ENCODE results near the gene TEAD3. TPM values are rescaled to one million over a fixed set of nuclear protein-coding genes. Genes with fewer than 3 reads are reported as not detected.

The TEAD3 gene
- total RNA-seq, 1 experiment from 2014 or later = 27.0 TPM

DNA sequence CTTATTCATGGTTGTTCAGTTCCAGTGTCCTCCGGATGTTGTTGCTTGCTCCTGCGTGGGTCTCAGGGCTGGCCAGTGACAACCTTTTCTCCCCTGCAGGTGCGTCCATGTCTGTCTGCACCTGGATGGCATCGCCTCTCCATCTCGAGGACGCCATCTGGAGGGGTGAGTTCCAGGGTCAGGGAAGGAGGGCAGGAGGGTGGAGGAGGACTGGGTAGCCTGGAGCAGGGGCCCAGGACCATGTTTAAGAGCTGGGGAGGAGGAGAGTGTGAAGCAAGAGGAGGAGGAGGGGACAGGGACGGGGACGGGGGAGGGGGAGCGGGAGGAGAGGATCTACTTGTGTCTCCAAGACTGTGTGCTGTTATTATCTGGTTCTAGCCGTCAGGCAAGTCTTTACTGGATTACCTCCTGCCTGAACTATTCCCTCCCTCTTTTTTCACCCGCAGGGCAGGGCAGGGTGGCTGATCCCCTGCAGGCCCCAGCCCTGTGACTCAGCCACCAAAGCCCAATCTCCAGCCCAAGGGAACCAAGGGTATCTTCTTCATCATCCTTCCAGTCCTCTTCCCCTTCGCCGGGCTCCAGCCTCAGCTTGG, 48.0 kb upstream of the TEAD3 start:
- Histone ChIP-seq H2BK15ac (ENCODE audit: low read depth, low read length) (no peak overlapping the region), H3K27me3 (ENCODE audit: insufficient read depth, low read length) (no peaks in the 10 kb centered on the region), H3K18ac (ENCODE audit: insufficient read length, low read depth, low read length) (peak overlapping the region; percentile 29), H3K27ac (ENCODE audit: insufficient read length, low read depth, low read length) (no peak overlapping the region), H2BK120ac (ENCODE audit: low read depth, low read length, poor library complexity, severe bottlenecking) (no peak overlapping the region), H3K23ac (ENCODE audit: insufficient read length, low read depth, low read length) (no peak overlapping the region), H3T11ph (ENCODE audit: low read length) (no peak overlapping the region), H3K79me1 (ENCODE audit: insufficient read depth, low read depth, low read length, poor library complexity, severe bottlenecking) (no peaks in the 10 kb centered on the region), H2AFZ (ENCODE audit: low read length) (no peak overlapping the region), H4K8ac (replicated peaks; ENCODE audit: insufficient read length, low read depth, low read length) (no peak overlapping the region), H3K9ac (ENCODE audit: extremely low read depth, insufficient read length, low read length) (no peak overlapping the region), H4K20me1 (ENCODE audit: control insufficient read depth, insufficient read depth, insufficient read length) (no peaks in the 10 kb centered on the region), H3K23me2 (ENCODE audit: insufficient read length, low read depth, low read length, poor library complexity, severe bottlenecking) (peaks cover 3% of the 10 kb centered on the region), H3K9me3 (ENCODE audit: control insufficient read depth, low read depth, low read length) (no peaks in the 10 kb centered on the region), H3K4me1 (ENCODE audit: insufficient read depth, low read length) (no peaks in the 10 kb centered on the region; the same call in 1 of the 2 replicates), H2BK12ac (ENCODE audit: insufficient read length, low read depth, low read length) (no peak overlapping the region), H4K5ac (ENCODE audit: insufficient read length, low read depth, low read length) (no peak overlapping the region), H3K56ac (ENCODE audit: insufficient read length, low read depth, low read length) (no peak overlapping the region), H4K91ac (ENCODE audit: insufficient read length, low read depth, low read length) (no peak overlapping the region), H2BK20ac (ENCODE audit: low read depth, low read length, poor library complexity, severe bottlenecking) (no peak overlapping the region), H3K4ac (ENCODE audit: low read depth, low read length) (no peak overlapping the region), H2AK5ac (ENCODE audit: insufficient read length, low read length) (no peak overlapping the region), H3K4me2 (ENCODE audit: insufficient read depth, insufficient read length, low read length) (no peak overlapping the region), H3K14ac (ENCODE audit: insufficient read depth, low read length) (no peak overlapping the region), H3K79me2 (ENCODE audit: insufficient read depth, low read length) (no peaks in the 10 kb centered on the region), H2BK5ac (ENCODE audit: insufficient read length, low read length) (no peak overlapping the region)
- DNase-seq = peak; percentile 51
- H3K27ac Mint-ChIP-seq = peak overlapping the region in 1 of 3 experiments; percentile 58; a peak in 2 of 7 replicates
- peaks cover 0 to under 1% of the 10 kb centered on the region in 2 experiments; a peak in 2 of 5 replicates for H3K9me3 Mint-ChIP-seq
- peaks cover 19 to 27% of the 10 kb centered on the region in 2 experiments for H3K4me1 Mint-ChIP-seq
- no peak overlapping the region; a peak in 1 of 5 replicates for H3K4me3 Mint-ChIP-seq
- WGBS (ENCODE audit: extremely low coverage, insufficient read length, low lambda C conversion rate) = no CpG with 5 or more reads among the region's 13 CpGs
- H3K27me3 Mint-ChIP-seq (ENCODE audit: low read depth) = no peaks in the 10 kb centered on the region; the same call in none of the 2 replicates
- TF ChIP-seq, protein P1, sequence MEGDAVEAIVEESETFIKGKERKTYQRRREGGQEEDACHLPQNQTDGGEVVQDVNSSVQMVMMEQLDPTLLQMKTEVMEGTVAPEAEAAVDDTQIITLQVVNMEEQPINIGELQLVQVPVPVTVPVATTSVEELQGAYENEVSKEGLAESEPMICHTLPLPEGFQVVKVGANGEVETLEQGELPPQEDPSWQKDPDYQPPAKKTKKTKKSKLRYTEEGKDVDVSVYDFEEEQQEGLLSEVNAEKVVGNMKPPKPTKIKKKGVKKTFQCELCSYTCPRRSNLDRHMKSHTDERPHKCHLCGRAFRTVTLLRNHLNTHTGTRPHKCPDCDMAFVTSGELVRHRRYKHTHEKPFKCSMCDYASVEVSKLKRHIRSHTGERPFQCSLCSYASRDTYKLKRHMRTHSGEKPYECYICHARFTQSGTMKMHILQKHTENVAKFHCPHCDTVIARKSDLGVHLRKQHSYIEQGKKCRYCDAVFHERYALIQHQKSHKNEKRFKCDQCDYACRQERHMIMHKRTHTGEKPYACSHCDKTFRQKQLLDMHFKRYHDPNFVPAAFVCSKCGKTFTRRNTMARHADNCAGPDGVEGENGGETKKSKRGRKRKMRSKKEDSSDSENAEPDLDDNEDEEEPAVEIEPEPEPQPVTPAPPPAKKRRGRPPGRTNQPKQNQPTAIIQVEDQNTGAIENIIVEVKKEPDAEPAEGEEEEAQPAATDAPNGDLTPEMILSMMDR (conservative IDR thresholded peaks at IDR 0.05) = no peak
- H3K36me3 Mint-ChIP-seq (ENCODE audit: insufficient read depth in 1 of 3, low read depth in 3 of 3) = no peaks in the 10 kb centered on the region
